HepG2 (cell line): ENCODE results near the gene LRRC45. TPM values are rescaled to one million over a fixed set of nuclear protein-coding genes. Genes with fewer than 3 reads are reported as not detected.

ENCODE experiments used
- AGO2 ChIP-seq: fragments of 200-400 bp; formaldehyde crosslinking; optimal IDR thresholded peaks from 2 replicates; pipeline ENCODE3; 2017; ENCODE audit warnings: mild to moderate bottlenecking, low read depth, low read length, moderate library complexity
- EP300 ChIP-seq, 3 experiments: sonication (generic) in 1 of 3; formaldehyde crosslinking in 1 of 3; IDR thresholded peaks; 2 replicates each; pipeline versions ENCODE4 v1.5.1 to v1.6.1; 2011 to 2020; ENCODE audit warnings: low read depth in 2 of 3, low read length in 2 of 3, borderline replicate concordance in 1 of 3, improper control_type of control experiment in 1 of 3, mild to moderate bottlenecking in 1 of 3, missing genetic modification reagents in 1 of 3, moderate library complexity in 1 of 3
- FOXK1 ChIP-seq: sonication (generic); formaldehyde crosslinking; IDR thresholded peaks from 2 replicates; pipeline ENCODE4 v1.4.0; 2020; ENCODE audit warnings: low read depth, missing genetic modification reagents, borderline replicate concordance
- KDM1A ChIP-seq: IDR thresholded peaks from 2 replicates; pipeline ENCODE4 v1.6.1; 2016; ENCODE audit warnings: missing compliant biosample characterization
- KDM3A ChIP-seq: IDR thresholded peaks from 2 replicates; pipeline ENCODE4 v1.6.1; 2018; ENCODE audit warnings: low read depth, missing compliant biosample characterization
- NFATC3 ChIP-seq: sonication (generic); formaldehyde crosslinking; IDR thresholded peaks from 2 replicates; pipeline ENCODE4 v1.5.1; 2020; ENCODE audit warnings: mild to moderate bottlenecking, missing genetic modification reagents
- NFYC ChIP-seq: IDR thresholded peaks from 2 replicates; pipeline ENCODE4 v1.6.1; 2016; ENCODE audit warnings: missing genetic modification reagents, missing compliant biosample characterization
- PITX1 ChIP-seq: sonication (generic); formaldehyde crosslinking; IDR thresholded peaks from 2 replicates; pipeline ENCODE4 v1.5.1; 2020; ENCODE audit warnings: mild to moderate bottlenecking, missing genetic modification reagents
- POLR2AphosphoS2 ChIP-seq: IDR thresholded peaks from 2 replicates; pipeline ENCODE4 v1.6.1; 2011; ENCODE audit warnings: low read depth, low read length, improper control_type of control experiment
- REXO4 ChIP-seq: sonication (generic); formaldehyde crosslinking; IDR thresholded peaks from 2 replicates; pipeline ENCODE4 v1.8.0; 2022; ENCODE audit warnings: missing genetic modification reagents, mild to moderate bottlenecking, borderline replicate concordance
- TRIM24 ChIP-seq: sonication (generic); formaldehyde crosslinking; IDR thresholded peaks from 2 replicates; pipeline ENCODE4 v1.8.0; 2022; ENCODE audit warnings: mild to moderate bottlenecking, missing genetic modification reagents
- ZFP1 ChIP-seq: IDR thresholded peaks from 2 replicates; pipeline ENCODE4 v1.6.1; 2016
- ZNF225 ChIP-seq: sonication (generic); formaldehyde crosslinking; IDR thresholded peaks from 2 replicates; pipeline ENCODE4 v1.4.0; 2020; ENCODE audit warnings: mild to moderate bottlenecking, missing genetic modification reagents
- ZNF317 ChIP-seq: sonication (generic); formaldehyde crosslinking; IDR thresholded peaks from 2 replicates; pipeline ENCODE4 v1.5.0; 2020; ENCODE audit warnings: mild to moderate bottlenecking, missing genetic modification reagents
- ZNF546 ChIP-seq: sonication (generic); formaldehyde crosslinking; conservative IDR thresholded peaks from 2 replicates; pipeline ENCODE4 v1.8.1; 2023; ENCODE audit warnings: mild to moderate bottlenecking, missing genetic modification reagents
- ZNF720 ChIP-seq: sonication (generic); formaldehyde crosslinking; IDR thresholded peaks from 2 replicates; pipeline ENCODE4 v1.4.0; 2020; ENCODE audit warnings: missing genetic modification reagents
- ZNF773 ChIP-seq: sonication (generic); formaldehyde crosslinking; IDR thresholded peaks from 2 replicates; pipeline ENCODE4 v1.4.0; 2020; ENCODE audit warnings: missing genetic modification reagents, borderline replicate concordance
- ZSCAN29 ChIP-seq: sonication (generic); formaldehyde crosslinking; conservative IDR thresholded peaks from 2 replicates; pipeline ENCODE4 v1.4.0; 2020; ENCODE audit warnings: mild to moderate bottlenecking, missing genetic modification reagents
- polyA plus RNA-seq, 8 experiments: library from polyadenylated mRNA; depleted of rRNA in 3 of 8; stranded (reverse) in 7 of 8; unstranded in 1 of 8; fragments of >200 nt; fragmentation: Illumina TruSeq in 4 of 8; extraction: Trizol in 4 of 8; gene quantifications; 2 replicates each; pipeline versions ENCODE4 v1.2.1 to v1.2.3, GENCODE V29; 2011 to 2016; ENCODE audit warnings: low read depth in 4 of 8, missing spikeins in 1 of 8, mixed read lengths in 1 of 8; ENCODE audit not compliant: insufficient read depth in 1 of 8
- total RNA-seq, 5 experiments: library from RNA; depleted of rRNA; stranded (reverse); fragments of >200 nt; fragmentation: Illumina TruSeq; extraction: Trizol; gene quantifications; 2 replicates each; pipeline ENCODE4 v1.2.3, GENCODE V29; 2016; ENCODE audit warnings: low read depth in 1 of 5
- TF ChIP-seq, protein P1 (sequence below): sonication (generic); formaldehyde crosslinking; IDR thresholded peaks from 2 replicates; pipeline ENCODE4 v1.5.0; 2020; ENCODE audit warnings: mild to moderate bottlenecking, missing genetic modification reagents, moderate library complexity
- TF ChIP-seq, protein P2 (sequence below): sonication (generic); formaldehyde crosslinking; IDR thresholded peaks from 2 replicates; pipeline ENCODE4 v1.8.0; 2022; ENCODE audit warnings: mild to moderate bottlenecking, missing genetic modification reagents
- TF ChIP-seq, protein P3 (sequence below): sonication (generic); formaldehyde crosslinking; IDR thresholded peaks from 2 replicates; pipeline ENCODE4 v1.8.1; 2023; ENCODE audit warnings: missing genetic modification reagents, inconsistent platforms, borderline replicate concordance
- TF ChIP-seq, protein P4 (sequence below): sonication (generic); formaldehyde crosslinking; IDR thresholded peaks from 2 replicates; pipeline ENCODE4 v1.5.0; 2020; ENCODE audit warnings: missing genetic modification reagents, mild to moderate bottlenecking, borderline replicate concordance
- TF ChIP-seq, protein P5 (sequence below): sonication (generic); formaldehyde crosslinking; IDR thresholded peaks from 2 replicates; pipeline ENCODE4 v1.4.0; 2020; ENCODE audit warnings: missing genetic modification reagents; ENCODE audit errors: not compliant biosample characterization

LRRC45 gene
- total and polyA plus RNA-seq, 2 of the 13 experiments (the other 11 are each of a cell fraction or from before 2014, with no cell fraction given): 11.6 to 48.1 TPM

DNA sequence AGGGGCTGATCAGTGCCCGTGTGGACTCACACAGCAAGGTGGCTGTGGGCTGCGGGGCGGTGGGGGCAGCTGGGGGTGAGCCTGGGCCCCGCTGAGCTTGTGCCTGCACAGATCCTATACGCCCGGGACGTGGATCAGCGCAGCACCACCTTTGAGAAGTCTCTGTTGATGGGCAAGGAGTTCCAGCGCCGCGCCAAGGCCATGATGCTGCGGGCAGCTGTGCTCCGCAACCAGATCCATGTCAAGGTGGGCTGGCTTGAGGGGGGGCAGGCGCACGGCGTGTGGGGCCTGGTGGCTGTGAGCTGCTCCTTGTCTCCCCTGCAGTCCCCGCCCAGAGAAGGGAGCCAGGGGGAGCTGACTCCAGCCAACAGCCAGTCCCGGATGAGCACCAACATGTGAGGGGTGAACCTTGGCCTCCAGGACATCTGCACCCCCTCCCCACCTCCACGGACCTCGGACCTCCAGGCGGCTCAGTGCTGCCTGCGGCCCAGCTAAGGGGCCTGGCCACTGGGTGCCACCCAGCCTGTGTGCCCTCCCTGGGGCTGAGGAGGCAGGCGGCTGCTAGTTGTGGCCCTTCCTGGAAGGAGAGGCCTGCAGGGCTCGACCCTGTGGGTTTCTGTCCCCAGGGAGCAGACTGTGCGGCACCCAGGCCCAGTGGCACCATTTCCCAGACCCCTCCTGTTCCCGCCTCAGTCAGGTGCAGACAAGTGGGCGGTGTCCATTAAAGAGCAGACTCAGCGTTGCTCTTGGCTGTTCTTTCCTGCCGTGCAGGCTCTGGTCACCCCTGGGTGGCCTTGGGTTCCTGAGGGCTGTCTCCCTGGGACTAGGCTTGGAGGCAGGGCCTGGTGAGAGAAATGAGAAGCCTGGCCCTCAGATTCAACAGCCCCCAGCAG lies 33.9 kb downstream of the LRRC45 start (continued):
- 0 out of 2 replicates have a peak, but pooled peaks have one; percentile 11 for TF ChIP-seq FOXK1 (CRISPR knock-in tag)
- TF ChIP-seq, protein P1, sequence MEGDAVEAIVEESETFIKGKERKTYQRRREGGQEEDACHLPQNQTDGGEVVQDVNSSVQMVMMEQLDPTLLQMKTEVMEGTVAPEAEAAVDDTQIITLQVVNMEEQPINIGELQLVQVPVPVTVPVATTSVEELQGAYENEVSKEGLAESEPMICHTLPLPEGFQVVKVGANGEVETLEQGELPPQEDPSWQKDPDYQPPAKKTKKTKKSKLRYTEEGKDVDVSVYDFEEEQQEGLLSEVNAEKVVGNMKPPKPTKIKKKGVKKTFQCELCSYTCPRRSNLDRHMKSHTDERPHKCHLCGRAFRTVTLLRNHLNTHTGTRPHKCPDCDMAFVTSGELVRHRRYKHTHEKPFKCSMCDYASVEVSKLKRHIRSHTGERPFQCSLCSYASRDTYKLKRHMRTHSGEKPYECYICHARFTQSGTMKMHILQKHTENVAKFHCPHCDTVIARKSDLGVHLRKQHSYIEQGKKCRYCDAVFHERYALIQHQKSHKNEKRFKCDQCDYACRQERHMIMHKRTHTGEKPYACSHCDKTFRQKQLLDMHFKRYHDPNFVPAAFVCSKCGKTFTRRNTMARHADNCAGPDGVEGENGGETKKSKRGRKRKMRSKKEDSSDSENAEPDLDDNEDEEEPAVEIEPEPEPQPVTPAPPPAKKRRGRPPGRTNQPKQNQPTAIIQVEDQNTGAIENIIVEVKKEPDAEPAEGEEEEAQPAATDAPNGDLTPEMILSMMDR: peak; percentile 53
- TF ChIP-seq PITX1 (CRISPR knock-in tag): peak; percentile 80; the same call in 1 of the 2 replicates
- 0 out of 2 replicates have a peak, but pooled peaks have one; percentile 73 for TF ChIP-seq ZSCAN29 (CRISPR knock-in tag)
- TF ChIP-seq AGO2: peak; percentile 94
- TF ChIP-seq KDM1A (CRISPR knock-in tag): no peak
- peak; percentile 44; the same call in 1 of the 2 replicates for TF ChIP-seq NFYC (CRISPR knock-in tag)
- peak; percentile 66 for TF ChIP-seq ZNF317 (CRISPR knock-in tag)
- no peak for TF ChIP-seq ZFP1 (CRISPR knock-in tag)
- no peak for TF ChIP-seq TRIM24
- peak; percentile 89; the same call in 1 of the 2 replicates for TF ChIP-seq ZNF546 (CRISPR knock-in tag)
- TF ChIP-seq ZNF773 (CRISPR knock-in tag): 0 out of 2 replicates have a peak, but pooled peaks have one; percentile 34
- TF ChIP-seq KDM3A (CRISPR knock-in tag): no peak; the same call in 1 of the 2 replicates
- TF ChIP-seq ZNF720 (CRISPR knock-in tag): no peak
- TF ChIP-seq, protein P2, sequence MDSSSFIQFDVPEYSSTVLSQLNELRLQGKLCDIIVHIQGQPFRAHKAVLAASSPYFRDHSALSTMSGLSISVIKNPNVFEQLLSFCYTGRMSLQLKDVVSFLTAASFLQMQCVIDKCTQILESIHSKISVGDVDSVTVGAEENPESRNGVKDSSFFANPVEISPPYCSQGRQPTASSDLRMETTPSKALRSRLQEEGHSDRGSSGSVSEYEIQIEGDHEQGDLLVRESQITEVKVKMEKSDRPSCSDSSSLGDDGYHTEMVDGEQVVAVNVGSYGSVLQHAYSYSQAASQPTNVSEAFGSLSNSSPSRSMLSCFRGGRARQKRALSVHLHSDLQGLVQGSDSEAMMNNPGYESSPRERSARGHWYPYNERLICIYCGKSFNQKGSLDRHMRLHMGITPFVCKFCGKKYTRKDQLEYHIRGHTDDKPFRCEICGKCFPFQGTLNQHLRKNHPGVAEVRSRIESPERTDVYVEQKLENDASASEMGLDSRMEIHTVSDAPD (CRISPR knock-in tag): 0 out of 2 replicates have a peak, but pooled peaks have one; percentile 7
- TF ChIP-seq POLR2AphosphoS2: no peak
- TF ChIP-seq REXO4: no peak
- TF ChIP-seq, protein P3, sequence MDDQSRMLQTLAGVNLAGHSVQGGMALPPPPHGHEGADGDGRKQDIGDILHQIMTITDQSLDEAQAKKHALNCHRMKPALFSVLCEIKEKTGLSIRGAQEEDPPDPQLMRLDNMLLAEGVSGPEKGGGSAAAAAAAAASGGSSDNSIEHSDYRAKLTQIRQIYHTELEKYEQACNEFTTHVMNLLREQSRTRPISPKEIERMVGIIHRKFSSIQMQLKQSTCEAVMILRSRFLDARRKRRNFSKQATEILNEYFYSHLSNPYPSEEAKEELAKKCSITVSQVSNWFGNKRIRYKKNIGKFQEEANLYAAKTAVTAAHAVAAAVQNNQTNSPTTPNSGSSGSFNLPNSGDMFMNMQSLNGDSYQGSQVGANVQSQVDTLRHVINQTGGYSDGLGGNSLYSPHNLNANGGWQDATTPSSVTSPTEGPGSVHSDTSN (CRISPR knock-in tag): no peak
- peak in 1 of 2 experiments; percentile 14; a peak in 1 of 4 replicates for TF ChIP-seq EP300 (IDR thresholded peaks at IDR 0.05; ENCODE audit: low read depth in 2 of 2, low read length in 2 of 2)
- no peak for TF ChIP-seq EP300 (CRISPR knock-in tag; IDR thresholded peaks at IDR 0.05; ENCODE audit: borderline replicate concordance)
- TF ChIP-seq, protein P4, sequence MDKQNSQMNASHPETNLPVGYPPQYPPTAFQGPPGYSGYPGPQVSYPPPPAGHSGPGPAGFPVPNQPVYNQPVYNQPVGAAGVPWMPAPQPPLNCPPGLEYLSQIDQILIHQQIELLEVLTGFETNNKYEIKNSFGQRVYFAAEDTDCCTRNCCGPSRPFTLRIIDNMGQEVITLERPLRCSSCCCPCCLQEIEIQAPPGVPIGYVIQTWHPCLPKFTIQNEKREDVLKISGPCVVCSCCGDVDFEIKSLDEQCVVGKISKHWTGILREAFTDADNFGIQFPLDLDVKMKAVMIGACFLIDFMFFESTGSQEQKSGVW: no peak
- TF ChIP-seq, protein P5, sequence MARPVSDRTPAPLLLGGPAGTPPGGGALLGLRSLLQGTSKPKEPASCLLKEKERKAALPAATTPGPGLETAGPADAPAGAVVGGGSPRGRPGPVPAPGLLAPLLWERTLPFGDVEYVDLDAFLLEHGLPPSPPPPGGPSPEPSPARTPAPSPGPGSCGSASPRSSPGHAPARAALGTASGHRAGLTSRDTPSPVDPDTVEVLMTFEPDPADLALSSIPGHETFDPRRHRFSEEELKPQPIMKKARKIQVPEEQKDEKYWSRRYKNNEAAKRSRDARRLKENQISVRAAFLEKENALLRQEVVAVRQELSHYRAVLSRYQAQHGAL: no peak
- peak; percentile 17; the same call in 1 of the 2 replicates for TF ChIP-seq ZNF225 (CRISPR knock-in tag)
- TF ChIP-seq NFATC3: no peak
